Activated naive CD4-positive, alpha-beta T cell treated with anti-CD3 and anti-CD28 coated beads, Interleukin-2, amount 50 U/mL, for 72 hours (primary cell): ENCODE data around the gene AP5Z1. TPM values are rescaled to one million over a fixed set of nuclear protein-coding genes. Genes with fewer than 3 reads are reported as not detected.

Experiments
- ATAC-seq, 2 donors: fragments of 150-1000 bp; cut with Tn5 transposase; 2 replicates each; pipeline ENCODE4 v1.10.0; 2021; ENCODE audit warnings: mild to moderate bottlenecking in 2 of 2, moderate library complexity in 2 of 2
- DNase-seq, 2 donors: peaks; one replicate each; pipeline ENCODE4 v3.0.0; 2021 to 2022; ENCODE audit warnings: low spot score in 2 of 2
- H3K27ac Mint-ChIP-seq, 2 donors: one replicate each; pipeline ENCODE4 v1.8.0; 2022; ENCODE audit warnings: mild to moderate bottlenecking in 2 of 2, mixed read lengths in 2 of 2
- H3K36me3 Mint-ChIP-seq, 2 donors: one replicate each; pipeline ENCODE4 v1.8.0; 2022; ENCODE audit warnings: mixed read lengths in 2 of 2
- H3K9me3 Mint-ChIP-seq, 2 donors: one replicate each; pipeline ENCODE4 v1.8.0; 2022; ENCODE audit warnings: mixed read lengths in 2 of 2
- total RNA-seq, 2 donors: library from RNA; stranded (reverse); gene quantifications; one replicate each; pipeline ENCODE4 v1.2.3, GENCODE V29; 2022

The AP5Z1 gene
- total RNA-seq, 2 donors from 2014 or later: 35.2 to 39.0 TPM

DNA sequence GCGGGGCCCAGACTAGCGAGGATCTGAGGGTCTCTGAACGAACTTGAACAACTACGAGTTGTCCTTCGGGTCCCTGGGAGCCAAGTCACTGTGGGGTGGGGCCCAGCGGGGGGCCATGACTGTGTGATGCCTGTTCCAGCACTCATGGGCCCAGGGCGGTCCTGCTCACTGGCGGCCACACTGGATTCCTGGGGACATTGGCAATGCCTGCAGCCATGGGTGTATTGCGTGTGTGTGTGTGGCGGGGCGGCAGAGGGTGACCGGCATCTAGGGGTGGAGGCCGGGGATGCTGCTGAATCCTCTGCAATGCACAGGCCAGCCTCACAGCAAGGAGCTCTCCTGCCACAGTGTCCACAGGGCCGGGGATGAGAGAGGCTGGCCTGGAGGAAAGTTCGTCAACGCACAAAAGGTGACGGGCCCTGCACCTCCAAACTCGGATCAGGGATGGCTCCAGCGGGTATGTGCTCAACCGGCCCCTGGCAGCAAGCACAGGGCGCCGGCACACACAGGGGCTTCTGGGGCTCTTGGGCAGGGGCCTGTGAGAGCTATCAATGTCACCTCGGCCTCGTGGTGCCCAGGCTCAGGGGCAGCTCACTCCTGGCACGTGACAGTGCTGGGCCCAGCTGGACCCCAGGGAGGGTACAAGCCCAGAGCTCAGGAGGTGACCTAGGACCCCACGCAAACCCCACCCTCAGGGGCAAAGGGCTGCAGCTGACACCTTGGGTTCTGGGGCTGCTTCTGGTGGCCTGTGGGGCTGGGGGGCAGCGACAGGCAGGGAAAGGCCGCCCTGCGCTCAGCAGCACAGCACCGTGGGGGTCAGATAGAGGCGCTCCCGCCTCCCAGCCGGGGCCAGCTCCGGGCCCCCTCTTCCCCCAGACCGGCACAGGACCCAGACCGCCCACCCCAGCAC lies 58.5 kb downstream of the AP5Z1 start:
- H3K27ac Mint-ChIP-seq: no peak overlapping the region
- no peak for DNase-seq
- H3K9me3 Mint-ChIP-seq: no peaks in the 10 kb centered on the region
- no peaks in the 10 kb centered on the region for H3K36me3 Mint-ChIP-seq
- no peak for ATAC-seq

DNA sequence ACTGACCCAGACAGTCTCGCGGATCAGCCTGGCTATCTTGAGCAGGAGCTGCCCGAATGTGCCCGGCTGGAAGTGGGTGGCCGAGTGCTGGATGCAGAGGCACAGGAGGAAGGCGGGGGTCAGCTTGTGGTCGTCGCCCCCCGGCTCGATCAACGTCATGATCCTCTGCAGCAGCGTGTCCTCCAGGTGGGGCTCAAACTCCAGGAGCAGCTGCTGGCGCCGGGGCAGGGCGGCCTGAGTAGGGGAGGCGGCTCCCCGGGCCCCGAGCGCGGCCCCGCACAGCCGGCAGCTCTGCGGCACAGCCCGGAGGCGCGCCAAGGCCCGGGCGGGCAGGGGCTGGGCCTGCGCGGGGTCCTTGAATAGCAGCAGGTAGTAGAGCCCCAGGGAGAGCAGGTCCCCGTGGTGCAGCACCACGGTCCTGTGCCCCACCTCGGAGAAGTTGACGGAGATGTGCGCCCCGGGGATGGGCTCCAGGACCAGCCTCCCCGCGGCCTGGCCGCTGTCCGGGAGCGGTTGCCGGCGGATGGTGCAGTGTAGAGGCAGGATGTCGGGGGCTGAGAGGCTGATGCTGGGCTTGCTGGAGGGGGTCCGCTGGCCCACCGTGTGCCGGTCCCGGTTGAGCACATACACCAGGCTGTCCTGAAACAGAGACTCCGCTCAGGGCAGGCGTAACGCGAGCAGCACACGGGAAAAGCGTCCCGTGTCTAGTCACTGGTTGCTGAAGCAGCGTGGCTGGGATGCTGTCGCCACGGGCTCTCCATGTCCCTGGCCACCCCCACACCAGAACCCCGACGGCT lies 59.4 kb downstream of the AP5Z1 start:
- no peaks in the 10 kb centered on the region for H3K9me3 Mint-ChIP-seq
- no peak overlapping the region for H3K27ac Mint-ChIP-seq
- no peak for ATAC-seq

DNA sequence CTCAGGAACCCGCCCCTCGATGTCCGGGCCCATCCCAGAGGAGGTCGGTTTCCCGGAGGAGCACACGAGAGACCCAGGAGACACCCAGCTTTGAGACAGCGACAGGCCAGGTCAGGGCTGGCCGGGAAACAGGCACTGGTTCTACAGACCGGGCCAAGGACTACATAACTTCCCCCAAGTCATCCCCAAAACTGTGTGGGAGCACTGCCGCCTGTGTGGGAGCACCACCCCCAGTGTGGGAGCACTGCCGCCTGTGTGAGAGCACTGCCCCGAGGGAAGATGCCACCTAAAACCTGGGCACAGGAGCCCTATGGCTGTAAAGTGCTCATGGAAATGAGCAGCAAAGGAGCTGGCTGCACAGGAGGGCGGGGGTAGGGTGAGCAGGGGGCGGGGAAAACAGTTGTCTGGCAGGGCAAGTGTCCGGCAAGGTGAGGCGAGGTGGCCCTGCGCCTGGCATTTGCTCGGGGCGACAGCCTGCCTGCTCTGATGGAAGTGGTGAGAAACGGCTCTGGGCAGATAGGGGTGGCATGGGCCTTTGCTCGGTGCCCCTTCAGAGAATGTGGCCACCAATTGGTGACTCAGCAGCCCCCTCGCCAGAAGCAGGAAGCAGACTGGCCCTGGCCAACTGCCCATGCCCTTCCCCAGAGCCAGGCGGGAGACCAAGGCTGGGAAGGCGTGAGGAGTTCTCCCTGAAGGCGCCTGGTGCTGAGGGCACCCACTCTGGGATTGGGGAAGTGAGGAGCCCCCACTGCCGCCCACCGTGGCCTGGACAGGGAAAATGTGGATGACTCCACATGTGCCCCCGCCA lies 60.2 kb downstream of the AP5Z1 start:
- DNase-seq (no peak), ATAC-seq (no peak)
- Mint-ChIP-seq H3K27ac (no peak overlapping the region), H3K9me3 (no peaks in the 10 kb centered on the region), H3K36me3 (no peaks in the 10 kb centered on the region)

More for the DNA sequence above, 59.4 kb downstream of the AP5Z1 start:
- no peak for DNase-seq
- no peaks in the 10 kb centered on the region for H3K36me3 Mint-ChIP-seq

DNA sequence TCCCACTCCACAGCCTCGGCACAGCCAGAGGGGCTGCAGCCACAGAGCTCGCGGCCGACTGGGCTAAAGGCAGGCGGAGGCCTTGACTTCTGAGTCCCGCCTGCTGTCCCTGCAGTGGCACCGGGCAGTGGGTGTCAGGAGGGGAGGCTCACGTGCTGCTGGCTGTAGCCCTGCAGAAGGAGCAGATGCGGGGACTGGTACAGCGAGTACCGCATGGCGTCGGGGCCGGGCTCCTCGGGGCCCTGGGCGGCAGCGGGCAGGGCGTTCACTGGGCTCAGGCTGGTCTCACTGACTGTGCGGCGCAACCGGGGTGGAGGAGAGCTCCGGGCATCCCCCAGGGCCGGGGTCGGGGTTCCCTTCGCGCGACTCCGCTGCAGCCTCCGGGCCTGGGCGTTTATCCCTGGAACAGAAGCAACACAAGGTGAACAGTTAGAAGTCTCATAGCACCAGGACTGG lies 60.8 kb downstream of the AP5Z1 start:
- no peak for ATAC-seq
- no peaks in the 10 kb centered on the region for H3K9me3 Mint-ChIP-seq
- no peak for DNase-seq
- no peaks in the 10 kb centered on the region for H3K36me3 Mint-ChIP-seq
- H3K27ac Mint-ChIP-seq: no peak overlapping the region

DNA sequence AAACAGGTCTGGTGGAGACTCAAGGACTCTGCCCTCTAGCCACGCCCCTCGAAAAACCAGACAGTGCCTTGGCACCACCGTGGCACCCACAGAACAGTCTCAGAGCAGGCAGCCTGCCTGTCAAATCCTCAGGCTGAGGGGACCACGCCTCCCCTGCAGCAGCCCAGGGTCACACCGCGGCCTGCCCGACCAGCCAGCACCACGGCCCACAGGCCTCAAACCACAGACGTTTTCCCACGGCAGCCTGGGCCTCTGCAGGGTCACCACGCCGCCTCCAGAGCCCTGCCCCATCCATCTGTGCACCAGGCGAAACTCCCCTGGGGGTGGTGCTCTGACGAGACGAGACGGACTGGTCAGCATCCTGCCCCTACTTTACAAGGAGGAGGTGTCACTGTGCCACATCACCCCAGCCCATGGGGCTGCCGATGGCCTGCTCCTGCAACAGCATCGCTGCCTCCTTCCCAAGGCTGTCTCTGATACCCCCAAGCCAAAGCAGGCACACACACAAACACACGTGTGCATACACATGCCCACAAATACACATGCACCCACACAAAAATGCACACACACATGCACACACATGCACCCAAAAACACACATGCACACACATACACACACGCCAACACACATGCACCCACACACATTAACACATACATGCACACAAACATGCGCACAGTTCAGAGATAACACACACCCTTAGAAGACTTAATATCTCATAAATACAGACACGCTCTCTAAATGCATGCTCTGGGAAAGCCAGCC lies 61.8 kb downstream of the AP5Z1 start:
- Mint-ChIP-seq H3K9me3 (no peaks in the 10 kb centered on the region), H3K36me3 (no peaks in the 10 kb centered on the region), H3K27ac (no peak overlapping the region)
- no peak for DNase-seq
- ATAC-seq: no peak

DNA sequence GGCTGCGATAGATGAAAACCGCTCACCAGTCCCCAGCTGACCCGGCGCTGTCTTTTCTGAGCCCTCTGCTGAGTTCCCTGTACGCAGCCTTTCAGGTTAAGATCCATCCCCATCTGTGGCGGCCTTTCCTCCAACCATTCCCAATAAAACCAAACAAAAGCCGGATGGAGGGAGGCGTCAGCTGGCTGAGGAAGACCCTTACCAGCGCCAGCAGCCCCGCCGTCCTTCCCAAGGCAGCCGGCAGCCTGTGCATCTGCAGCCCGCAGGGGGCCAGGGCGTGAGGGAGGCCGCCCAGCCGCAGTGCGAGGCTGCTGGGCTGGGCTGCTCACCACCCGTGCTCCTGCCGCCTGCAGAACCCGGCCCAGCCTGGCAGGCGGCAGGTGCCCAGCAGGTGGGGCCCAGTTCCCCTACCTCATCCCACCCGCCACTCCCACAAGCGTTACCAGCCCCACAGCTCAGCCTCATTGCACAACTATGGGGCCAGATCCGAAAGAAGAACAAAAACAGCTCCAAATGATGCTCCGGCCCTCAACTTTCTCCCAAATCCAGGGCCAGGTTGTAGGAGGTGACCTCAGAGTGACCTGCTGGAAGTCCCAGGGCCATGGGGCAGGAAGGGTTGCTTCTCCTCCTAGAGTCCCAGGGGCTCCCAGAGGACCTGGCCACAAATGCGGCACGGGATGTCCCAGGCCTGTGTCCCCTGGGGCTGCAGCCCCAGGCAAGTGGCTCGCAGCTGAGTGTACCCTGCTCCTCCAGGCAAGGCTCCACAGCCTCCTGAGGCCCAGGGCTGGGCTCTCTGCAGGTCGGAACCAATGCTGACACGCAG lies 62.6 kb downstream of the AP5Z1 start:
- H3K9me3 Mint-ChIP-seq: no peaks in the 10 kb centered on the region
- no peak for ATAC-seq
- no peak for DNase-seq
- H3K27ac Mint-ChIP-seq: no peak overlapping the region
- no peaks in the 10 kb centered on the region for H3K36me3 Mint-ChIP-seq

DNA sequence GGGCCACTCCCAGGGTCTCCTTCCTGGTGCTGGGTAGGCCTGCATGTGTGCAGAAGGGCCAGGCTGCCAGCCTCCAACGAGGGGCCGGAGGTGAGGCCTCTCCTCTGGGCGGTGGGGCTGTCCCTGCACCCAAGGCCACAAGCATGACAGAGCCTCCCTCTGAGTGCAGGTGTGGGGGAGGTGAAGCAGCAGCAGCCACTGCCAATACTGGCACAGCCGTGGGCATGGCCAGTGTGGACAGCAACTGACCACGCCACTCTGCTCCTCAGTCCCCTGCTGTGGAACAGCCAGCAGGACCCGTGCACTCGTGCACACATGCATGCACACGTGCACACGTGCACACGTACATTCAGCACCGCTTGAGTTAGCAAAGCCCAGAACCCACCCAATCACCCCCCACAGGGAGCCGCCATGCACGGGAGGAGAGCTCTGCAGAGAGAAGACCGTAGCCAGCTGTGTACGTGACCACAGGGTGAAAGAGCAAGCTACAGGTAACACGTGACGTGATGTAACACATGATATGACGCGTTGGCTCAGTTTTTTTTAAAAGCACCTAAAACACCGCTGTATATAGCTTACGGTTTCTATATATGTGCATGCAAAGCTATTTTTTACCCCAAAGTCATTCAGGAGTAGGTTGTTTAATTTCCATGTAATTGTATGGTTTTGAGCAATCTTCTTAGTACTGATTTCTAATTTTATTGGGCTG lies 63.4 kb downstream of the AP5Z1 start:
- H3K27ac Mint-ChIP-seq: no peak overlapping the region

DNA sequence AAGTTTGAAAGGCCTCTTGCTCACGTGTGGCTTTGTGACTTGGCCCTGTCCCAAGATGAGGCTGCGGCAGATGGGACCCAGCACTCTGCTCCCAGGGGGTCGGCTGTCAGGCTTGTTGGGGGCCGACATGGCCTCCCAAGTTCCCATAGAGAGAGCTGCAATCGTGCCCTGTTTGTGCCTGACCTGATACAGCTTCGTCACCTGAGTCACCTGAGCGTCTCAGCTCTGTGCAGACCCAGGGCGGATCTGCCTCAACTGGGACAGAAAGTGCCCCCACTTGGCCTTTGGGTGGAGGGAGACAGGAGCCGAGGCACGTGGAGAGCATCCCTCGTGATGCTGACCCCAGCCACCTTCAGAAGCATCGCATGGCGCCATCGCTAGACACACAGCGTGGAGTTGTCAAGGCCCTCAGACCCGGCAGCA lies 64.7 kb downstream of the AP5Z1 start:
- Mint-ChIP-seq H3K27ac (no peak overlapping the region), H3K9me3 (no peaks in the 10 kb centered on the region), H3K36me3 (no peaks in the 10 kb centered on the region)
- ATAC-seq (no peak), DNase-seq (no peak)

More for the DNA sequence above, 63.4 kb downstream of the AP5Z1 start:
- H3K9me3 Mint-ChIP-seq: no peaks in the 10 kb centered on the region
- DNase-seq (no peak), ATAC-seq (no peak)
- no peaks in the 10 kb centered on the region for H3K36me3 Mint-ChIP-seq

Other genes with a start within 250 kb of the AP5Z1 start
- 10 to 100 TPM; 37.1 to 40.5 TPM for gene FOXK1, start 93.3 kb upstream of the AP5Z1 start, total RNA-seq
- gene PAPOLB, start 86.4 kb downstream of the AP5Z1 start, total RNA-seq: not detected
- gene RADIL, start 108.1 kb downstream of the AP5Z1 start, total RNA-seq: under 1 TPM; 0.18 to 0.35 TPM
- not detected for gene MMD2, start 183.6 kb downstream of the AP5Z1 start, total RNA-seq